H1 (cell line): ENCODE data around the gene USP24. TPM values are rescaled to one million over a fixed set of nuclear protein-coding genes. Genes with fewer than 3 reads are reported as not detected.

ENCODE experiments used
- CTCF ChIA-PET: fragments of 300-600 bp; sonication (Branson Sonifier 250); formaldehyde crosslinking; loops from one replicate; lab custom pipeline; 2021; ENCODE audit not compliant: partially characterized antibody; lab: Charles Lee
- POLR2A ChIA-PET: fragments of 300-600 bp; sonication (Branson Sonifier 250); formaldehyde crosslinking; loops from one replicate; lab custom pipeline; 2021; ENCODE audit warnings: inconsistent platforms; ENCODE audit not compliant: partially characterized antibody; lab: Charles Lee
- DNase-seq, 2 experiments: peaks; one replicate each; pipeline versions ENCODE4 v3.0.0 to v3.0.0-alpha.2; 2010 to 2022; ENCODE audit warnings: low spot score in 2 of 2, low read depth in 1 of 2, mixed read lengths in 1 of 2
- FAIRE-seq: peaks from 2 replicates; lab custom pipeline; 2011; peaks lifted over from hg19 to GRCh38; lab: Jason Lieb, UNC
- H2AFZ ChIP-seq: 2 replicates; pipeline ENCODE4 v1.8.1; 2012; ENCODE audit warnings: low read length, inconsistent platforms
- H2AK5ac ChIP-seq: 2 replicates; pipeline ENCODE4 v1.6.1; 2013; ENCODE audit warnings: low read depth, low read length
- H2BK120ac ChIP-seq: replicated peaks from 2 replicates; pipeline ENCODE3; 2013; ENCODE audit warnings: low read depth, low read length, inconsistent platforms
- H2BK12ac ChIP-seq: 2 replicates; pipeline ENCODE4 v1.6.1; 2013; ENCODE audit warnings: low read depth, low read length
- H2BK15ac ChIP-seq: 2 replicates; pipeline ENCODE4 v1.6.1; 2013; ENCODE audit warnings: low read length
- H2BK20ac ChIP-seq: 2 replicates; pipeline ENCODE4 v1.6.1; 2013; ENCODE audit warnings: low read length
- H2BK5ac ChIP-seq: 2 replicates; pipeline ENCODE4 v1.6.1; 2013; ENCODE audit warnings: low read depth, low read length
- H3K14ac ChIP-seq: 2 replicates; pipeline ENCODE4 v1.6.1; 2013; ENCODE audit warnings: inconsistent platforms; ENCODE audit not compliant: insufficient read length
- H3K18ac ChIP-seq: 2 replicates; pipeline ENCODE4 v1.6.1; 2013; ENCODE audit warnings: low read length; ENCODE audit errors: extremely low read depth
- H3K23ac ChIP-seq: 2 replicates; pipeline ENCODE4 v1.6.1; 2013; ENCODE audit warnings: inconsistent platforms; ENCODE audit not compliant: insufficient read length
- H3K23me2 ChIP-seq: 2 replicates; pipeline ENCODE4 v1.6.1; 2013; ENCODE audit warnings: low read depth, low read length
- H3K27ac ChIP-seq: 2 replicates; pipeline ENCODE4 v1.6.1; 2011; ENCODE audit warnings: low read depth, low read length, inconsistent platforms
- H3K27me3 ChIP-seq, 4 experiments: replicated peaks in 1 of 4; 1 replicate in 1 of 4; 2 replicates in 3 of 4; pipeline versions ENCODE4 v1.6.1 to v1.8.1; 2011 to 2013; ENCODE audit warnings: low read length in 3 of 4, mild to moderate bottlenecking in 3 of 4, inconsistent platforms in 2 of 4, mixed read lengths in 2 of 4, moderate library complexity in 1 of 4; ENCODE audit not compliant: control insufficient read depth in 3 of 4, insufficient read depth in 3 of 4; ENCODE audit errors: extremely low read depth in 1 of 4
- H3K36me3 ChIP-seq, 4 experiments: 2 replicates each; pipeline versions ENCODE4 v1.6.1 to v1.8.1; 2011 to 2013; ENCODE audit warnings: mild to moderate bottlenecking in 4 of 4, low read length in 3 of 4, moderate library complexity in 2 of 4, control low read depth in 1 of 4, inconsistent platforms in 1 of 4; ENCODE audit not compliant: insufficient read depth in 4 of 4, control insufficient read depth in 2 of 4
- H3K4ac ChIP-seq: replicated peaks from 2 replicates; pipeline ENCODE3; 2013; ENCODE audit warnings: low read length, low read depth, mixed read lengths, inconsistent platforms; ENCODE audit not compliant: insufficient read length
- H3K4me1 ChIP-seq, 4 experiments: replicated peaks in 1 of 4; 1 replicate in 1 of 4; 2 replicates in 3 of 4; pipeline versions ENCODE4 v1.6.1 to v1.8.1; 2011 to 2013; ENCODE audit warnings: low read length in 3 of 4, inconsistent platforms in 2 of 4, mixed read lengths in 1 of 4; ENCODE audit not compliant: insufficient read depth in 4 of 4, control insufficient read depth in 3 of 4
- H3K4me2 ChIP-seq, 2 experiments: 2 replicates each; pipeline versions ENCODE4 v1.6.1 to v1.8.1; 2011 to 2013; ENCODE audit warnings: low read depth in 2 of 2, low read length in 2 of 2, control low read depth in 1 of 2, inconsistent platforms in 1 of 2, mild to moderate bottlenecking in 1 of 2; ENCODE audit not compliant: insufficient read depth in 1 of 2
- H3K4me3 ChIP-seq, 4 experiments: fragments of 200-600, 300-600 bp in 1 of 4; sonication (generic), shearing (Covaris generic), sonication (Bioruptor Twin) in 1 of 4; 2 replicates each; pipeline versions ENCODE4 v1.5.1 to v1.8.1; 2011 to 2016; ENCODE audit warnings: low read length in 4 of 4, low read depth in 3 of 4, control low read depth in 2 of 4, inconsistent platforms in 2 of 4, mild to moderate bottlenecking in 2 of 4, mixed read lengths in 1 of 4, moderate library complexity in 1 of 4; ENCODE audit not compliant: insufficient read depth in 2 of 4; ENCODE audit errors: extremely low read depth in 1 of 4
- H3K56ac ChIP-seq: replicated peaks from 2 replicates; pipeline ENCODE3; 2013; ENCODE audit warnings: low read depth, mild to moderate bottlenecking, mixed read lengths, low read length, inconsistent platforms; ENCODE audit not compliant: insufficient read length
- H3K79me1 ChIP-seq: 2 replicates; pipeline ENCODE4 v1.6.1; 2013; ENCODE audit warnings: low read depth, low read length, control low read depth
- H3K79me2 ChIP-seq, 2 experiments: 2 replicates each; pipeline versions ENCODE4 v1.6.1 to v1.8.1; 2012 to 2013; ENCODE audit warnings: low read length in 2 of 2, mild to moderate bottlenecking in 2 of 2, inconsistent platforms in 1 of 2; ENCODE audit not compliant: insufficient read depth in 2 of 2, control insufficient read depth in 1 of 2
- H3K9ac ChIP-seq, 4 experiments: replicated peaks in 1 of 4; 1 replicate in 1 of 4; 2 replicates in 3 of 4; pipeline versions ENCODE4 v1.6.1 to v1.8.1; 2011 to 2013; ENCODE audit warnings: low read depth in 3 of 4, low read length in 3 of 4, control low read depth in 2 of 4, mild to moderate bottlenecking in 2 of 4, moderate library complexity in 2 of 4, inconsistent platforms in 1 of 4; ENCODE audit errors: extremely low read depth in 1 of 4
- H3K9me3 ChIP-seq, 2 experiments: 2 replicates each; pipeline versions ENCODE4 v1.6.1 to v1.8.1; 2012 to 2013; ENCODE audit warnings: mild to moderate bottlenecking in 2 of 2, moderate library complexity in 2 of 2, control low read depth in 1 of 2, inconsistent platforms in 1 of 2, low read depth in 1 of 2, low read length in 1 of 2, mixed read lengths in 1 of 2; ENCODE audit not compliant: insufficient read depth in 2 of 2
- H4K20me1 ChIP-seq, 2 experiments: replicated peaks in 1 of 2; 2 replicates each; pipeline versions ENCODE3 to v1.8.1; 2011 to 2013; ENCODE audit warnings: inconsistent platforms in 2 of 2, low read length in 2 of 2, mild to moderate bottlenecking in 1 of 2; ENCODE audit not compliant: insufficient read depth in 2 of 2, control insufficient read depth in 1 of 2
- H4K5ac ChIP-seq: 2 replicates; pipeline ENCODE4 v1.6.1; 2013; ENCODE audit warnings: low read length, low read depth, mixed read lengths, inconsistent platforms; ENCODE audit not compliant: insufficient read length
- H4K8ac ChIP-seq: 2 replicates; pipeline ENCODE4 v1.8.0; 2013; ENCODE audit warnings: mild to moderate bottlenecking, moderate library complexity, low read length, inconsistent platforms; ENCODE audit not compliant: insufficient read depth; ENCODE audit errors: extremely low read depth
- H4K91ac ChIP-seq: replicated peaks from 2 replicates; pipeline ENCODE3; 2013; ENCODE audit warnings: low read length, mixed read lengths, inconsistent platforms; ENCODE audit not compliant: insufficient read length
- BACH1 ChIP-seq: IDR thresholded peaks from 2 replicates; pipeline ENCODE4 v1.6.1; 2012; ENCODE audit warnings: low read length, improper control_type of control experiment
- CBX5 ChIP-seq: fragments of 300-800, 300-1000 bp; sonication (generic); IDR thresholded peaks from 2 replicates; pipeline ENCODE4 v1.7.1; 2016; ENCODE audit warnings: antibody characterized with exemption, low read length, low read depth
- GABPA ChIP-seq: IDR thresholded peaks from 2 replicates; pipeline ENCODE4 v1.6.1; 2011; ENCODE audit warnings: mild to moderate bottlenecking, low read length, moderate library complexity, borderline replicate concordance; ENCODE audit not compliant: insufficient read depth
- JUN ChIP-seq: IDR thresholded peaks from 2 replicates; pipeline ENCODE4 v1.6.1; 2011; ENCODE audit warnings: low read depth, mild to moderate bottlenecking, improper control_type of control experiment, low read length
- NRF1 ChIP-seq: IDR thresholded peaks from 2 replicates; pipeline ENCODE4 v1.6.1; 2011; ENCODE audit warnings: mild to moderate bottlenecking, low read depth, low read length, improper control_type of control experiment
- POU5F1 ChIP-seq: IDR thresholded peaks from 2 replicates; pipeline ENCODE4 v1.6.1; 2011; ENCODE audit warnings: low read depth, mild to moderate bottlenecking, low read length, moderate library complexity
- RBBP5 ChIP-seq: IDR thresholded peaks from 2 replicates; pipeline ENCODE4 v1.7.1; 2012; ENCODE audit warnings: low read depth, mild to moderate bottlenecking, inconsistent platforms, low read length, moderate library complexity, borderline replicate concordance
- SAP30 ChIP-seq: fragments of 300-600 bp; sonication (generic); IDR thresholded peaks from 2 replicates; pipeline ENCODE4 v1.7.1; 2012; ENCODE audit warnings: low read length, moderate library complexity, mild to moderate bottlenecking, inconsistent platforms; ENCODE audit not compliant: insufficient read depth, insufficient replicate concordance
- TBP ChIP-seq: IDR thresholded peaks from 2 replicates; pipeline ENCODE4 v1.6.1; 2011; ENCODE audit warnings: low read depth, low read length, improper control_type of control experiment
- polyA plus RNA-seq, 7 experiments: library from polyadenylated mRNA; depleted of rRNA in 3 of 7; stranded (reverse) in 5 of 7; unstranded in 2 of 7; fragments of >200 nt in 5 of 7; fragments of 200-250 nt in 2 of 7; gene quantifications; 1 replicate in 5 of 7; 2 replicates in 1 of 7; 4 replicates in 1 of 7; pipeline versions ENCODE4 v1.2.1 to v1.2.3, GENCODE V29; 2011 to 2013; ENCODE audit warnings: missing spikeins in 2 of 7, mixed read lengths in 2 of 7
- total RNA-seq: library from RNA; stranded (reverse); fragmentation: NEBNext Ultra II Directional; extraction: Animal tissue kit (Norgen Biotek cat#: 25700); gene quantifications from 2 replicates; pipeline ENCODE4 v1.2.1, GENCODE V29; 2021
- TF ChIP-seq, protein P1 (sequence below), 3 experiments: IDR thresholded peaks; 1 replicate in 2 of 3; 2 replicates in 1 of 3; pipeline versions ENCODE4 v1.5.1 to v1.6.1; 2011; ENCODE audit warnings: low read length in 3 of 3, mild to moderate bottlenecking in 3 of 3, inconsistent platforms in 2 of 3, low read depth in 1 of 3, moderate library complexity in 1 of 3; ENCODE audit not compliant: insufficient read depth in 1 of 3; ENCODE audit errors: control extremely low read depth in 1 of 3

USP24 gene
- total and polyA plus RNA-seq, 2 of the 8 experiments (the other 6 are each of a cell fraction or from before 2014, with no cell fraction given), result 11.1 to 34.6 TPM

DNA sequence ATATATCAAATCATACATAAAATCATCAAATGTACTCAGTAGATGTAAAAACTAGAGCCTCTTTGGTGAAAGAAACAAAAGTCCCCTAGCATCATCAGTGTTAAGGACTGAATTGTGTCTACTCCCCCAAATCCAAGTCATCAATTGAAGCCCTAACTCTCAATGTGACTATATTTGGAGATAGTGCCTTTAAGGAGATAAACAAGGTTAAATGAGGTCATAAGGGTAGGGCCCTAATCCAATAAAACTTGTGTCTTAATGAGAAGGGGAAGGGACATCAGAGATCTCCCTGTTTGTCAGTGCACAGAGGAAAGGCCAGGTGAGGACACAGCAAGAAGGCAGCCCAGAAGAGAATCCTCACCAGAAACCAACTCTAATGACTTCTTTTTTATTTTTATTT is 33.5 kb downstream of the USP24 start:
- no peak overlapping the region for H3K4me2 ChIP-seq
- no peak overlapping the region for H2BK5ac ChIP-seq
- H3K14ac ChIP-seq, result no peak overlapping the region
- no peak overlapping the region for H3K4ac ChIP-seq
- no peak overlapping the region for H4K91ac ChIP-seq
- no peak overlapping the region for H2BK15ac ChIP-seq
- peaks cover 0 to 70% of the 10 kb centered on the region in 2 experiments; a peak in 2 of 4 replicates for H3K79me2 ChIP-seq
- no peak for FAIRE-seq
- no peak for DNase-seq
- no peaks in the 10 kb centered on the region for H3K36me3 ChIP-seq
- POLR2A ChIA-PET, result no interaction called here
- no peak overlapping the region for H3K56ac ChIP-seq
- H3K9ac ChIP-seq, result no peak overlapping the region
- H3K23ac ChIP-seq, result no peak overlapping the region
- no peaks in the 10 kb centered on the region for H4K20me1 ChIP-seq
- H2BK120ac ChIP-seq, result no peak overlapping the region
- H2AFZ ChIP-seq, result no peak overlapping the region
- H3K9me3 ChIP-seq, result no peaks in the 10 kb centered on the region
- no peak overlapping the region for H2BK20ac ChIP-seq
- H3K23me2 ChIP-seq, result no peaks in the 10 kb centered on the region
- H3K79me1 ChIP-seq, result peaks cover 8% of the 10 kb centered on the region; the same call in 1 of the 2 replicates
- no peak overlapping the region for H3K4me3 ChIP-seq
- no peak overlapping the region for H4K5ac ChIP-seq
- no peak overlapping the region for H2AK5ac ChIP-seq
- no peaks in the 10 kb centered on the region for H3K4me1 ChIP-seq
- CTCF ChIA-PET, result no interaction called here
- H3K27me3 ChIP-seq, result no peaks in the 10 kb centered on the region
- H3K27ac ChIP-seq, result no peak overlapping the region
- H4K8ac ChIP-seq, result no peak overlapping the region
- H3K18ac ChIP-seq, result no peak overlapping the region
- H2BK12ac ChIP-seq, result no peak overlapping the region
- no peak for TF ChIP-seq POU5F1
- TF ChIP-seq CBX5, result no peak
- TF ChIP-seq JUN, result no peak
- TF ChIP-seq, protein P1, sequence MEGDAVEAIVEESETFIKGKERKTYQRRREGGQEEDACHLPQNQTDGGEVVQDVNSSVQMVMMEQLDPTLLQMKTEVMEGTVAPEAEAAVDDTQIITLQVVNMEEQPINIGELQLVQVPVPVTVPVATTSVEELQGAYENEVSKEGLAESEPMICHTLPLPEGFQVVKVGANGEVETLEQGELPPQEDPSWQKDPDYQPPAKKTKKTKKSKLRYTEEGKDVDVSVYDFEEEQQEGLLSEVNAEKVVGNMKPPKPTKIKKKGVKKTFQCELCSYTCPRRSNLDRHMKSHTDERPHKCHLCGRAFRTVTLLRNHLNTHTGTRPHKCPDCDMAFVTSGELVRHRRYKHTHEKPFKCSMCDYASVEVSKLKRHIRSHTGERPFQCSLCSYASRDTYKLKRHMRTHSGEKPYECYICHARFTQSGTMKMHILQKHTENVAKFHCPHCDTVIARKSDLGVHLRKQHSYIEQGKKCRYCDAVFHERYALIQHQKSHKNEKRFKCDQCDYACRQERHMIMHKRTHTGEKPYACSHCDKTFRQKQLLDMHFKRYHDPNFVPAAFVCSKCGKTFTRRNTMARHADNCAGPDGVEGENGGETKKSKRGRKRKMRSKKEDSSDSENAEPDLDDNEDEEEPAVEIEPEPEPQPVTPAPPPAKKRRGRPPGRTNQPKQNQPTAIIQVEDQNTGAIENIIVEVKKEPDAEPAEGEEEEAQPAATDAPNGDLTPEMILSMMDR (IDR thresholded peaks at IDR 0.05; ENCODE audit: control extremely low read depth in 1 of 3, insufficient read depth in 1 of 3, low read depth in 1 of 3, low read length in 3 of 3), result no peak
- no peak for TF ChIP-seq SAP30
- TF ChIP-seq GABPA, result no peak
- no peak for TF ChIP-seq NRF1
- no peak for TF ChIP-seq TBP
- no peak for TF ChIP-seq RBBP5
- TF ChIP-seq BACH1, result no peak
